ENCODE data around the gene PALM.
A peak's percentile ranks its signal among the peaks of the same experiment; 100 is the strongest.
"Not testable (repeated sequence)": the region's sequence is repeated elsewhere in the genome, so short reads cannot be mapped to it uniquely, and the experiment has no call there.

The PALM gene

DNA sequence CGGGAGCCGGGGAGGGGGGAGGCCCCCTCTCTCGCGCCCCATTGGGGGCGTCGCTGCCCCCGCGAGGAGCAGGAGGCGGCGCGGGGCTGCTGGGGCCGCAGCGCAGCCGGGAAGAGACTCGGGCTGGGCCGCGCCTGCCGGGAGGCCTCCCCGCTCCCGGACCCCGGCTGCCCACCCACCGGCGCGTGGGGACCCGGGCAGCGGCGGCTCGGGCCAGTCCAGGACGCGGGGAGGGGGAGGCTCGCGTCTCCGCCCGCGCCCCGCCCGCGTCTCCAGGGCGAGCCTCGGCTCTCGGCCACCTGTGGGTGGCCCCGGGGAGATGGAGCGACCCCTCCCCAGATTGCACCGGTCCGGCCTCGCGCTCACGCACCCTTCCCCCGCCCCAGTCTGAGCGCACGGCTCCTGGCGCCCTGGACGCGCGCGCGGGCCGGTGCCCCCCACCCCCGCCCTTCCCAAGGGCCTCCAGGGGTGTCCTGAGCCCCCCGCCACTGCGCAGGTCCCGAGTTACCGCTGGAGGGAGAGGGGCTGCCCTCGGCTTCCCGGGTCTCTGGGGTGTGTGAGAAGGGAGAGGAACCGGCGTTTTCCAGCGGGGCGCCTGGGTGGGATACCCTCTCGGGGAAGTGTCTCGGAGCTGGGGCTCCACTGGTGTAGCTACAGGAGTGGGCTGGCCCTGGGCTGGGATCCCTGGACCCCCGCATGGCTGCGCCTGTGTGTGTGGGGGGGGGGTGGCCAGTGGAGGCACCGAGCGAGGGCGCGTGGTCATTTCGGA, 645 bp downstream of the PALM start:
- no peak for DNase-seq

DNA sequence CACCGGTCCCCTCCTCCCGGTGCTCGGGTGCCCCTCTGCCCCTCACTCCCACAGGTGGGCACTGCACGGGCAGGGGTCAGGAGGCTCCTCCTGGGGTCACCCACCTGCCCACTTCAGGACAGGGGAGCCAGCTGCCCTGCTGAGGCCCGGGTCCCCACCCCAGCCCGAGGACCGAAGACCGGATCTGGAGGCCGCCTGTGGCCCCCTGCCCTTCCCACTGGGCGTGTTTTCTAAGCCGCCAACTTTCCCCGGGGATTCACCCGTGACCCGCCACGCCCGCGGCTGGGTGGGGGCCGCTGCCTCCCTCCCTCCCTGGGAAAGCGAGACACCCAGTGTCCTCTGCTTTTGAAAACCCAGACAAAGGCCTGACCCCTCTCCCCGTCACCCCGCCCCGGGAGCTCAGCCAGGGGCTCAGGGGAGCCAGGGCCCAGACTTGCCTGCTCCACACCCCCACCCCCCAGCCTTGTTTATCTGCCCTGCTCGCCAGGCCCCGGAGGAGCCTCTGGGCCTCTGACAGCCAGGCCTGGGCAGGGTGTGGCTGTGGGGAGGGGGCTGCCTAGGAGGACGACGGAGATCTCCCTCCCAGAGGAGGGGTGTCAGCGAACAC, 1.3 kb downstream of the PALM start:
- no peak for DNase-seq

DNA sequence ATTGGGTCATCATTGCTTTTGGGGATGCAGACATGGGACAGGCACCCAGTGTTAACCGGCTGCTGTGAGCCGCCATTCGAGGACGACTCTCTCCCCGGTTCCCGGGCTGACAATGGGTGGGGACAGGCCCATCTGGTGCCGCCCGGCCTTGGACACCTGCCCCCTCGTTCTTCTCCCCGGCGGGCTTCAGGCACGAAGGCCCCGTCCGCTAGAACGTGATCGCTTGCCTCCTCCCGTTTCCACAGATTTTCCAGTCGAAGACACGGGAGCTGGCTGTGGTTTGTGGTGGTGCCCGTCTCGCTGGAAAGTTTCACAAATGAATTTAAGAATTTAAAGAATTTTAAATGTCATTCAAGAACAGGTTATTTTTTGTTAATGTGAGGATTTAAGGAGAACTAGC, 2.0 kb downstream of the PALM start:
- DNase-seq = no peak

DNA sequence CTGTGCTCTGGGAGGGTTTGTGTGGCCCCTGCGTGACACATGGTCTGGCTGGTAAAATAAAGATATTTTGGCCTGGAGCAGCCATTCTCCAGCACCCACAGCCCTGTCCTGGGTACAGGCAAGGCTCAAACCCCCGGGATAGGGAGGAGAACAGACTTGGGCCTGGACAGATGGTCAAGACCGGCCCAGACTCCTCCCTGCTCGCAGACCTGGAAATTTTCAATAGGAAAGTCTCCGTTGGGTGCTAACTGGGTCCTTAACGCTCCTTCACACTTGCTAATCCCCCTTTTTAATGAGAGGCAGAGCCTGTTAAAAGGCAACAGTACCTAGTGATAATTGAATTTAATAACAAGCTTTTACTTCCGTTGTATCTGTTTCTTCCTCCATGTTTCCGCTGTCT, 2.5 kb downstream of the PALM start:
- DNase-seq = peak; percentile 57

DNA sequence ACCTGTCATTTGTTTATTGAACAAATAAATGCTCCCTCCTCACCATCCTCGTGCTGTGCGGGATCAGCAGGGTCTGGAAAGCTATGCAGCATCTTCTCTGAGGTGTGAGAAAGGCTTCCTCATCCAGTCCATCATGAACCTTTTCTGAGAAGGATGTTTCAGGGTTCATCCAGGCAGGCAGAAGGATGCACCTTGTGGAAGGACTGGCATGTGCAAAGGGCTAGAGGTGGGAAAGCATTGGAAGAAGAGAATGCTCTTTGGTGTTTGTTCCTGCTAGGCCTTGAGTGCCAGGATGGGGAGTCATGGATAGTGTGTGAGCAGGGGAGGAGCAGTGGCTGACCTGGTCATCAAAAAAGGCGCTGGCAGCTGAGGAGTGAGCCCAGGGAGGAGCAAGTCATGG, 6.6 kb downstream of the PALM start:
- DNase-seq = no peak

DNA sequence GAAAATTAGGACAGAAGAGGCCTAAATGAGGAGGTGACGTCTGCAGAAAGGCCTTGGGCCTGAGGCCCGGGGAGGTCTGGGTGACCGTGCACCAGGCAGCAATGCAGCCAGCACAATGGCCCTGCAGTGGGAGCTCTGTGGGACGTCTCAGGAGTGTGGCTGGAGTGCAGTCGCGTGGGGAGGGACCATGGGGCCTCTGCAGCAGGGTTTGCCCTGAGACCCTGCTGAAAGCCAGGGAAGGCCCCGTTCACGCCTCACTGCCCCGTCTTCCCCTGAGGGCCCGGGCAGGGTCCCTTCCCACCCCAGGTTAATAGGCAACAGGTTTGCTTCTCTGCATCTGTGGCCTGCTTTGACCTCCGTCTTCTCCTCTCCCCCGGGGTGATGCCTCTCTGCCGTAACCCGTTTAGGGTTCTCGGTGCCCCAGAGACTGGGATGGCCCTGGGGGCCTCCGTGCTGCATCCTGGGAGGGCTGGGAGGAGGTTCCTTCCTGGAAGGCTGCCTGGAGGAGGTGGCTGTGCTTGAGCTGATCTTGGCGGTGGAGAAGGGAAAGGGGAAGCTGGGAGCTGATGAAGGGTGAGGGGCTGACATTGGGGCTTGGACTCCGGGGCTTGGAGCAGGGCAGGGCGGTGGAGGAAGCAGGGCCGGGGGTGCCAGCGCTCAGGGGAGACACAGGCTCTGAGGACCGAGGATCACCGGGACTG, 9.7 kb downstream of the PALM start:
- no peak for DNase-seq

DNA sequence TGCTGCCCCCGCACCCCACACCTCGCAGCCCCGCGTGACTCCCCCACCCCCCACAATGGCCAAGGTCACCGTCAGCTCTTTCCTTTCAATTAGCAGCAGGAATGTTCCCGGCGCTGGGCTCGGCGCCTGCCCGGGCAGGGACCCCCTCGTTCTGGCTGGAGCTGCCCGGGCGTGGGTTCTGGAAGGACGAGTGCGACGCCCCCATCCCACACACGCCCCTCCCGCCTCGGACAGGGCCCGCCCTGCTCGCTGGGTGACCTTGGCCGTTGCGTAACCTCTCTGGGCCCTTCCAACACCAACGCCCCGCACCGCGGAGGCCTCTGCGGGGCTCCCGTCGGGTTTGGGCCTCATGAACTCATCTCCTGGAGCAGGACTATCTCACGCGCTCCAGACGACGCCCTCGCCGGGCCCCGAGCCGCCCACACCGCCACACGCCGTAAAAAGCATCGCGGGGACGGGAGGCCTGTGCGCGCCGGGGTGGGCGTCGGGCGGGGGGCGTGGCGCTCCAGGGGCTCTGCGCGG, 10.3 kb downstream of the PALM start:
- DNase-seq = no peak

DNA sequence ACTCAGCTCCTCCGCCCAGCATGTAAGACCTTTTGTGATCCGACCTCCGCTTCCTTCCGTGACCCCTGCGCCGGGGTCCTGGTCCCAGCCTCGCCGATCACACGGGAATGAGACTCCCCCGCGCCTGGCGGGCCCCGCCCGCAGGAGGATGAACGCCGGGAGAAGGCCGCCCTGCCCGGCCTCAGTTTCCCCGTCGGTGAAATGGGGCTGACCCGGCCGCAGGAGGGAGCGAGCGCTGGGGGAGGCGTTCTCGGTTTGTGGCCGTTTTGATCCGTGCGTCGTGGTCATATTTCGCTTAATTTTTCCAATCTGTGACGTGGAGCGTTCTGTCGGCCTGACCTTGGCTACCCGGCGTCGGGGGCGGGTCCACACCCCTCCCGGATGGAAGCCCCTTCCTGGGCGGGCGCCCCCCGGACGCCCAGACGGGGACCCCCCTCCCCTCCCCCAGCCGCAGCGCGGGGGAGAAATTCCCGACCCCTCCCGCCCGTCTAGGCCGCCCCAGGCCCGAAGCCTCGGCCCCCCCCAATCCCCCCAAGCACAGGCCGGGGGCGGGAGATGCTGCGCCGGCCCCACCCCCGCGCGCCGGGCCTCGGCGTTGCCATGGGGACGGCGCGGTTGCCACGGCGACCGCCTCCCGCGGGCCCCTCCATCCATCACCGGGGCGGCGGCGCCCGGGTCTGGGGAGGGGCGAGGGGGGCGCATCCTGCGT, 11.1 kb downstream of the PALM start:
- DNase-seq = no peak

DNA sequence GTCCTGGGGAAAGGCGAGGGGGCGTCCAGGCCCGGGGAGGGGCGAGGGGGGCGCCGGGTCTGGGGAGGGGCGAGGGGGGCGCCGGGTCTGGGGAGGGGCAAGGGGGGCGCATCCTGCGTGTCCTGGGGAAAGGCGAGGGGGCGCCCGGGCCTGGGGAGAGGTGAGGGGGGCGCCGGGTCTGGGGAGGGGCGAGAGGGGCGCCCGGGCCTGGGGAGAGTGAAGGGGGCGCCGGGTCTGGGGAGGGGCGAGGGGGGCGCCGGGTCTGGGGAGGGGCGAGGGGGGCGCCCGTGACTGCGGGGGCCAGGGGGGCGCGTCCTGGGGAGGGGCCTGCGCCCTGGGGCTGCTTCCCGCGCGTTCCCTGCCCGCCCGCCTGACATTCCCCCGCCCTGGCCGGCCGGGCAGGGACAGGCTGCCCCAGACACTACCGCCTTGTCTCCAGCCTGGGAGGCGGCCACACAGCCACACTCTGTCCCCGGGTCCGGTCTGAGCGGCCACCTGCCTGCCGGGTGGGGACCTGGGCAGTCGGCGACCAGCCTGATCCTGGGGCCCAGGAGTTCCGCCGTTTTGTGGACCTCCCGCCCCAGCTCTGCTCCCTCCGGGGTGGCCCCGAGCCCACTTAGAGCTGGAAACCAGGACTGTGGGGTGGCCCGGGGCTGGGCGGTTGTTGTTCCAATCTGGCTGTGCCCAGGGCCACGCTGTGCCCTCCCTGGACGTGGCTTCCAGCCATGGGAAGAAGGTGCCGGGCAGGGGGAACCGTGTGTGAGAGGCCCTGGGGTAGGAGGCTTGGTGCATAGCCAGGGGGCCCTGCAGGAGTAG, 11.8 kb downstream of the PALM start:
- no peak for DNase-seq

DNA sequence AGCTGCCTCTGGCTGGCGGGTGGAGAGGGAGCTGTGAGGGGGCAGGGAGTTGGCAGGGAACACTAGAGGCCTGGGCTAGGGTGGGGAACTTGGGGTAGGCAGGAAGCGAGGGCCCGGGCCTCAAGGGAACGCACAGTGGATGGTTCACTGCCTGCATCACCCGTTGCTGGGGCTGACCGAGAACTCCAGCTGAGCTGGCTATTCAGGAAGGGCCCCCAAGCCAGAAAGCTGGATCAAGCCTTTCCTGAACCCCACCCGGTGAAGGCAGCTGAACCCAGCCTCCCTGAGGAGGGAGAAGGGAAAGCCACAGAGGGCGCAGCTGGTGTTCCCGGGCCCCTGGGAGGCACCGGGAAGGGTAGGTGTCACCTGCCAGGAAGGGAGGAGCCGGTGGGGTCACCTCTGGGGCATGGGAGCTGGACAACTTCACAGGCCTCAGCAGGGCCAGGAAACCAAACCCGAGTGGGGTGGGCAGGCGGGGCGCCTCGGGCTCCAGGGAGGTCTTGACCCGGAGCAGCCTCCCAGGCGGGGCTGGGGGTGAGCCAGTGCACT, 13.9 kb downstream of the PALM start:
- DNase-seq = no peak

DNA sequence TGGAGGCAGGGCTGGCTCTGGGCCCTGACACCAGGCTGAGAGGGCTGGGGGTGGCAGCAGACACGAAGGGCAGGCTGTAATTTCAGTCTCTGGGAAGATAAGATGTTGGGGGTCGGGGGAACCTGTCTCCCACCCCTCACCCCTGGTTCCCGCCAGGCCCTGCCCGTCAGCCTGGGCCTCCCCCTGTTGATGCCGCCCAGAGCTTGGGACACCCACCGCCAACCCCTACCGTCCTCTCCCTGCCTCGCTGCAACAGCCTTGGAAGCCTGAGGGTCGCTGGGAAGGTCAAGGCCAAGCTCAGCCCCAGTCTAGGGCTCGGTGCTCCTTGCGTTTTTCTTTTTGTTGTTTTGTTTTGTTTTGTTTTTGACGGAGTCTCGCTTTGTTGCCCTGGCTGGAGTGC, 14.5 kb downstream of the PALM start:
- DNase-seq = no peak

DNA sequence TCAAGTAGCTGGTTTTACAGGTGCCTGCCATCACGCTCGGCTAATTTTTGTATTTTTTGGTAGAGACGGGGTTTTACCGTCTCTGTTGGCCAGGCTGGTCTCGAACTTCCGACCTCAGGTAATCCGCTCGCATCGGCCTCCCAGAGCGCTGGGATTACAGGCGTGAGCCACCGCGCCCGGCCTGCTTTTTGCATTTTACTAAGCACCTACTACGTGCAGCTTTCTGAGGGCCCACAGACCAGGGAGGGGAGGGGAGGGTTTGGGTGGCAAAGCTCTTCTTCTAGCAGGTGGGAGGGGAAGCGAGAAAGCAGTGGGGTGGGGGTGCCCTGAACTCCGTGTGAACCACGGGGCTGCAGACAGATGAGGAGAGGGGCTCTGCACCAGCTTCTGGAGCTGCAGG, 15.0 kb downstream of the PALM start:
- no peak for DNase-seq

DNA sequence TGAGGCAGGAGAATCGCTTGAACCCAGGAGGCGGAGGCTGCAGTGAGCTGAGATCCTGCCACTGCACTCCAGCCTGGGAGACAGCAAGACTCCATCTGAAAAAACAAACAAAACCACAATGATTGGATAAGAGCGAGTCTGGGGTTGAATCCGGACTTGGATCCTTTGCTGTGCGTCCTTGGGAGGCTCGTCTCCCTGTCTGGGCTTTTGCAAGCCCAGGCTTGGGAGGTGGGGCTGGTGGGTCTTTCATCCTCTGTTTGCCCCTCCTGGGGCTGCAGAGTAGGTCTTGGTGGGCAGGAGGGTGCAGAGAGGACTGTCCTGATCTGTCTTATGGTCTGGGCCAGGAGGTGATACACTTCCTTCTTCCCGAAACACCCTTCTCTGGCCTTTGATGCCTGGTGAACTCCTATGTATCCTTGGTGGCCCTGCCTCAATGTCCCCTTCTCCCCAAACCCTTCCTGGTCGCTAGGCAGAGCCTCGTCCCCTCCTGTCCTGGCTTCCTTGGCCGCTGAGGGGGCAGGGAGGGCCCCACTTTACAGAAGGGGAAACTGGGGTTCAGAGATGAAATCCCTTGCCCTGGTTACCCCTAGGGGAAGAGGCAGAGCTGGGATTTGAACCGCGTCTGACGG, 16.8 kb downstream of the PALM start:
- no peak for DNase-seq

DNA sequence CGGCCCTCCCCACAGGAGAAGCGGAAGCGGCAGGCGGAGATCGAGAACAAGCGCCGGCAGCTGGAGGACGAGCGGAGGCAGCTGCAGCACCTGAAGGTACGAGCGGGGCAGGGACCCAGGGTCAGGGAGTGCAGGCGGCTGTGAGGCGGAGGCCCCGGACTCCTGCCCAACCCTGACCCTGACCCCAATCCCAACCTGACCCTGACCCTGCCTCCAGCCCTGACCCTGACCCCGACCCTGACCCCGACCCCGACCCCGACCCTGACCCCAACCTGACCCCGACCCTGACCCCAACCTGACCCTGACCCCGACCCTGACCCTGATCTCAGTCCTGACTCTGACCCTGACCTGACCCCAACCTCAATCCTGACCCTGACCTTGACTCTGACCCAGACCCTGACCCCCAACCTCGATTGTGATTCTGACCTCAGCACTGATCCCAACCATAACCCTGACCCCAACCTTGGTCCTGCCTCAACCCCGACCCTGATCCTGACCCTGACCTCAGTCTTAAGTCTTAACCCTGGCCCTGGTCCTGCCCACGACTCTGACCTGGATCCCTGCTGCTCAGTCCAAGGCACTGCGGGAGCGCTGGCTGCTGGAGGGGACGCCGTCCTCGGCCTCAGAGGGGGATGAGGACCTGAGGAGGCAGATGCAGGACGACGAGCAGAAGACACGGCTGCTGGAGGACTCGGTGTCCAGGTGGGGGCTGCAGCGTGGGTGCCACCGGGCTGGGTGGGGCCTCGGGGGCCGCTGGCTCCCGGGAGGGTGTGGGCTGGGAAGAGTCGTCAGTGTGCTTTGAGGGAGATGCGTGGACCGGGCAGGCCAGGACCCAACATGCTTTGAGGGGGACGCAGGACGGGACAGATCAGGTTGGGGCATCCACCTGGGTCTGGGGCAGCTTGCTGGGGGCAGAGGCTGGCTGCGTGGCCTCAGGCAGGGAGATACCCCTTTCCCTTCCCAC, 18.5 kb downstream of the PALM start:
- no peak for DNase-seq

DNA sequence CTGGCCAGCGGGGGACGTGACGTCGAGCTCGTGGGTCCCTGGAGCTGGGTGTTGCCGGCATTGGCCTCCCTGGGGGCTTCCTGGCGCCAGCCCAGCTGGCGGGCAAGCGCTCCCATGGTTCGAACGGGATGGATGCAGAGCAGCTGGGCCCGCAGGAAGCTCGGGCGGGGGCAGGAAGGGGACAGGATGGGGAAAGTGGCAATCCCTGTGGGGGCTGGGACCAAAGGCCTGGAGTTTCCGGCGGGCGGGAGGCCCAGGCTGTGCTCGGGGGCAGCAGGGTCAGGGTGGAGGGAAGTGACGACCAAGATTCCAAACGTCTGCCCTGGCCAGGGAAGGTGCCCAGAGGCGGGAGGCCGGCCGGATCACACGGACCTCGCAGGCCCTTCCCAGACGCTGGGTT, 19.3 kb downstream of the PALM start:
- peak; percentile 70 for DNase-seq

DNA sequence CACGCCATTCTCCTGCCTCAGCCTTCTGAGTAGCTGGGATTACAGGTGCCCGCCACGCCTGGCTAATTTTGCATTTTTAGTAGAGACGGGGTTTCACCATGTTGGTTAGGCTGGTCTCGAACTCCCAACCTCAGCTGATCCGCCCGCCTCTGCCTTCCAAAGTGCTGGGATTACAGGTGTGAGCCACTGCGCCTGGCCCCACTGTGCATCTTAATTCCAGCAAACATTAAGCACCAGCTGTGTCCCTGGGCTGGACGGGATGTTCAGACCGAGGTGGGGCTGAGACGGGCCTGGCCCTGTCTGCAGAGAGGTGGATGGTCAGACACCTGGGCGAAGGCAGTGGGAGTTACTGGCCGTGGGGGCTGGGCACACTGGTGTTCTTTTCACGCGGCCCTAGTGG, 20.8 kb downstream of the PALM start:
- DNase-seq = not testable (repeated sequence)

DNA sequence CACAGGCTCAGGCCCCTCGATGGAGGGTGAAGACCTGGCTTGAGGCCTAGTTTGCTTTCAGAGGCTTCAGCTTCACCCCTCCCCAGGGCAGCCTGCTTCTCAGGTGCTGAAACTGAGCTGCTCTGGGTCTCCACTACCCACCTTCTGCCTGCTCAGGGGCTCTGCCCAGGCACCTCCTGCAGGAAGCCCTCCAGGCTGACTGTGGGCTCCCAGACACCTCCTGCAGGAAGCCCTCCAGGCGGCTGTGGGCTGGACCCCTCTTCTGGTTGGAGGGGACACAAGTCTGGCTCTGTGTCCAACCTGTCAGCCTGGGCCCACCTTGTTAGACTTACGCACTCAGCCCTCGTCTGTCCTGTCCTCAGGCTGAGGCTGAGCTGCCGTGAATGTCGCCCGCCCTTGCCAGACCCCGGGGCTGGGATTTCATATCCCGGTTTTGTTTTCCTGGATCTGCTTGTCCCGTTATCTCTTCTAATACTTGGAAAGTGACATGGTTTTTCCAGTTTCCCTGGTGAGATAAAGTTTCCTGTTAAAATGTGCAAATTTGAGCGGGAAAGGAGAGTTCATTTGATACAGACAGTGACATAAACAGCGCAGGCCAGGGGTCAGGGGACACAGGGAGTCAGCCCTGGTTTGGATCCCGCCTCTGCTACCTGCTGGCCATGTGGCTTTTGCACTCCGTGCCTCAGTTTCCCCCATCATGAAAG, 21.4 kb downstream of the PALM start:
- DNase-seq = no peak

DNA sequence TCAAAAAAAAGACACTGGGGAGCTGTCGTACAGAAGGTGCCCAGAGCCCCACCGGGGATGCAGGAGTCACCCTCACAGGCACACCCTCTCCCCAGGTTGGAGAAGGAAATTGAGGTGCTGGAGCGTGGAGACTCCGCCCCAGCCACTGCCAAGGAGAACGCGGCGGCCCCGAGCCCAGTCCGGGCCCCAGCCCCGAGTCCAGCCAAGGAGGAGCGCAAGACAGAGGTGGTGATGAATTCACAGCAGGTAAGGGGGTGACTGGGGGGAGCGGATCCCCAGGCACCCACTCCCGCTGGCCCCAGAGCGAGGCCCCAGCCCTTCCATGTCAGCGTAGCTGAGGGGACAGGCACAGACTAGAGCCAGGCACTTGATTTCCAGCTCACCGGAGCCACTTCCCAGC, 22.3 kb downstream of the PALM start:
- DNase-seq = no peak

DNA sequence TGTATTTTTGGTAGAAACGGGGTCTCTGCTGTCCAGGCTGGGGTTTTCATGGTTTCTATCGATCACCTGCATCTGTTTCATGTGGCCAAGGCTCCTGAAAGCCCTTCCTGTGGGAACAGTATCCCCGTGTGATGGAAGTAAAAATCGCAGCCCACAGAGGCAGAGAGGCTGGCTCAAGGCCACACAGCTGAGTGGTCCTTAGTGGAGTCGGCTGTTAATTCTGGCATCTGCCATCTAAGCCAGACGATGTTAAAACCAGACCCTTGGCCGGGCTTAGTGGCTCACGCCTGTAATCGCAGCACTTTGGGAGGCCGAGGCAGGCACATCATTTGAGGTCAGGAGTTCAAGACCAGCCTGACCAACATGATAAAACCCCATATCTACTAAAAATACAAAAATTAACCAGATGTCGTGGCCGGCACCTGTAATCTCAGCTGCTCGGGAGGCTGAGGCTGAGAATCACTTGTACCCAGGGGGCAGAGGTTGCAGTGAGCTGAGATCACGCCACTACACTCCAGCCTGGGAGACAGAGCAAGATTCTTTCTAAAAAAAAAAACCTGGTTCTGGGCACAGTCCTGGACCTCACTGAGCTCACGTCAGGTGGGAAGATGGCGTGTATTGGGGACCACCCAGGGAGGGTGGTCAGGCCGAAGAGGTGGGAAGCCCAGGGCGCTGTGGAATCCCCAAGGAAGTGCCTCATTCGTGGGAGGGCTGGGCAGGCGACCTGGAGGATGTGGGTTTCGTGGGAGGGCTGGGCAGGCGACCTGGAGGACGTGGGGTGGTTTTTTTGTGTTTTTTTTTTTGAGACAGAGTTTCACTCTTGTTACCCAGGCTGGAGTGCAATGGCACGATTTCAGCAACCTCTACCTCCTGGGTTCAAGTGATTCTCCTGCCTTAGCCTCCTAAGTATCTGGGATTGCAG, 23.7 kb downstream of the PALM start:
- DNase-seq = no peak

All from NCI-H82 (cell line).